ENCODE data around the gene CT47A7.
"Not testable (repeated sequence)": the region's sequence is repeated elsewhere in the genome, so short reads cannot be mapped to it uniquely, and the experiment has no call there.

CT47A7 gene

DNA sequence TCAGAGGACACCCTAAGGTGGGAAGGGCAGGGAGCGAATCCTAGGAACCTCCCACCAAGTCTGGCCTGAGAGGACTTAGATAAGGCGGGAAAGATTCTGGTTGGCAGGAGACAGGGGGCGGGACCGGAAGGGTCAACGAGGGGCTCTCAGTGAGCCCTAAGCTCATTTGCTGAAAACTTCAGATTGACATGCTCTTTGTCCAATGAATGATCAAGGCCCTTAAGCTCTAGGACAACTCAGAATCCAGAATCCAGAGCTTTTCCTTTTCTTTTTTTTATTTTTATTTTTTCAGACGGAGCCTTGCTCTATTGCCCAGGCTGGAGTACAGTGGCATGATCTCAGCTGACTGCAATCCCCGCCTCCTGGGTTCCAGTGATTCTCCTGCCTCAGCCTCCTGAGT lies at the start of gene CT47A7:
Gene CT47A7 (minus strand): TSS at position 101 of the 400 bp plus-strand sequence. CDS start 255 bp downstream, outside the sequence.
- not testable (repeated sequence) for DNase-seq (ENCODE audit: low read depth)

DNA sequence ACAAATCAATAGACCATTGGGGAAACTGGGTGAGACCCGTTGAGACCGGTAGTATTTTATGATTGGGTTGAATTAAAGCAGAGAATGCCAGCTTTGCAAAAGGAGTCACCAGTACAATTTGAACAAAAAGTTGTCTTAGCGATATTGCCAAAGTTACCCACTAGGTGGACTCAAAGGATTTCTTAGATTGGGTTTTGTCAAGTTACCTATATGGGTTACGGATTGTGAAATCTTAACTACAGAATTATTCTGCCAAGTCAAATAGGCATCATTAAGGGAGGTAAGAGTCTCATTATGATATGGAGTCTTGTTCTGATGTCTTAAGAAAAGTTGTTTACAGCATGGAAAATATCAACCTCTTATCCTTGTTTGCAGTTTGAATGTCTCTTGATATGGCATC lies 44.2 kb upstream of the CT47A7 start:
- no peak for DNase-seq (ENCODE audit: low read depth)

DNA sequence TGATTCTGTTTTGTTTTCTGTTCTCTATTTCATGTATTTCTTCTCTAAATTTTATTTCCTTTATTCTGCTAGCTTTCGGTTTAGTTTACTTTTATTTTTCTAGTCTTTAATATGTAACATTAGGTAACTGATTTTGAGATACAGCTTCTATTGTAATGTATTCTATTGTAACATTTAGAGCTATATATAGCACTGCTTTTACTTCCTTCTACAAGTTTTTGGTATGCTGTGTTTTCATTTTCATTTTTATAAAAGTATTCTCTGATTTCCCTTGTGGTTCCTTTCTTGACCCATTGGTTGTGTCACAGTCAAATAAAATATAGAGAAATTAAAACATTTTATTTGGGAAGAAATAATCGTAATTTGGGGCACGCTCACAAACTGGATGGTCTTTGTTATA lies 43.0 kb upstream of the CT47A7 start:
- DNase-seq (ENCODE audit: low read depth): no peak

DNA sequence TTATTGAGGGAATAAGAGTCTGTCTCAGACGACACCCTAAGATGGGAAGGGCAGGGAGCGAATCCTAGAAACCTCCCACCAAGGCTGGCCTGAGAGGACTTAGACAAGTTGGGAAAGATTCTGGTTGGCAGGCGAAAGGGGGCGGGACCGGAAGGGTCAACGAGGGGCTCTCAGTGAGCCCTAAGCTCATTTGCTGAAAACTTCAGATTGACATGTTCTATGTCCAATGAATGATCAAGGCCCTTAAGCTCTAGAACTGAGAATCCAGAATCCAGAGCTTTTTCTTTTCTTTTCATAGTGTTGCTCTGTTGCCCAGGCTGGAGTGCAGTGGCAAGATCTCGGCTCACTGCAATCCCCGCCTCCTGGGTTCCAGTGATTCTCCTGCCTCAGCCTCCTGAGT lies 29.3 kb upstream of the CT47A7 start, which contains the start of gene CT47A1:
Gene CT47A1 (minus strand): TSS at position 101 of the 400 bp plus-strand sequence. CDS start 231 bp downstream, outside the sequence.
- DNase-seq (ENCODE audit: low read depth): not testable (repeated sequence)

Data from stimulated activated CD8-positive, alpha-beta memory T cell treated with anti-CD3 and anti-CD28 coated beads, Interleukin-12 subunit alpha, Interleukin-12 subunit beta, amount 100 ng/mL, for 4 hours (primary cell).